ENCODE data around the gene SIAH3.

SIAH3 gene

DNA sequence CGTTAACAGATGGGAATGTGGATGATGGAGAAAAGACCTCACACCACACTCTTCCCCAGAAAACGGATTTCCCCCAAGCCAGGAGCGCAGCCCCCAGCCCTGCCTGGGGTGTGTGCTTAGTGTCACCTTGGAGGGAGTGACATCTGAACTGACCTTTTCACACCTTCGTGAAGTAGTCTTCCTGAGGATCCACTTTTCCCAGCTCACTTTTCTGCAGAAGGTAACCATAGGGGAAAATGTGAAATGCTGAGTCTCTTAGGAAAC lies 26.2 kb downstream of the SIAH3 start:
- H3K27ac ChIP-seq (ENCODE audit: low read depth, low read length) = no peak overlapping the region
- H3K79me2 ChIP-seq (ENCODE audit: control insufficient read depth, insufficient read depth, low read length, unreplicated experiment) = no peaks in the 10 kb centered on the region
- no peak overlapping the region for H2AFZ ChIP-seq (ENCODE audit: low read length, unreplicated experiment)
- no peaks in the 10 kb centered on the region for H3K4me1 ChIP-seq (ENCODE audit: control insufficient read depth, insufficient read depth, low read length, unreplicated experiment)
- peaks cover 22% of the 10 kb centered on the region; the same call in 1 of the 2 replicates for H3K27me3 ChIP-seq (ENCODE audit: insufficient read depth, low read length)
- H3K36me3 ChIP-seq (ENCODE audit: insufficient read depth, low read length) = no peaks in the 10 kb centered on the region
- no peak overlapping the region for H3K4me3 ChIP-seq (ENCODE audit: low read depth, low read length)

DNA sequence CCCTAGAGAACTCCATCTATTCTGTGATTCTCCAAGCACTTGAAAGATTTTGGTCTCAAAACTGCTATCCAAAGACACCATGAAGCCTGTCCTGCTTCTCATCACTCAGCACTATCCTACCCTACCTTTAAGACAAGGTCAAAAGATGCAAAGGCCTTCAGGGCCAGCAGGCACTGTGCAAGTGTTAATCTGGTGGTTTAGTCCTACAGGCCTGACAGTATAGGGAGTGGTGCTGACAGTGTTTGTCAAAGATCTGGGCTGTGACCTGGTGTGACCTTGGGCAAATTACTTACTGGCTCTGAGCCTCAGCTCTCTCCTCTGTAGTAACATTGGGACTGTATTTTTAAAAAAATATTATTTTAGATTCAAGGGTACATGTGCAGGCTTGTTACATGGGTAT lies 28.0 kb downstream of the SIAH3 start:
- Histone ChIP-seq H3K27ac (ENCODE audit: low read depth, low read length) (no peak overlapping the region), H3K27me3 (ENCODE audit: insufficient read depth, low read length) (peaks cover 10% of the 10 kb centered on the region; the same call in 1 of the 2 replicates), H3K36me3 (ENCODE audit: insufficient read depth, low read length) (no peaks in the 10 kb centered on the region), H3K79me2 (ENCODE audit: control insufficient read depth, insufficient read depth, low read length, unreplicated experiment) (no peaks in the 10 kb centered on the region), H2AFZ (ENCODE audit: low read length, unreplicated experiment) (no peak overlapping the region), H3K4me1 (ENCODE audit: control insufficient read depth, insufficient read depth, low read length, unreplicated experiment) (no peaks in the 10 kb centered on the region), H3K4me3 (ENCODE audit: low read depth, low read length) (no peak overlapping the region)

DNA sequence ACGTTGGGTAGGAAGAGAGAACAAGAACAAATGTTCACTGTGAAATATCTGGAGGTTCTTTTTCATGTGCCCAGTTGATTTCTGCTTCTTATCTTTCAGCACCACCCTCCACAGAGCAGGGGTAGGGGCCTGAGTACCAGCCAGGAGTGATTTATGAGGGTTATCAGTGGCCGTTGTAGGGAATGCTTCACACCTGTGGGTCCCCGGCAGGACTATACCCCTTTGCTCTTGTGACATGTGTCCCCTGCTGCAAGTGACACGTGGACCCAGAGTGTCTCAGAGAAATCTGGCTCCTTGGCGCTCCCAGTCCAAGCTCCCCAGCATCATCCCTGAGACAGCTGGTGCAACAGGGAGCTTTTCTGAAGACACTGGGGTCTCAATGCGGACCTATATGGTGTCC lies 29.7 kb downstream of the SIAH3 start:
- no peaks in the 10 kb centered on the region for H3K4me1 ChIP-seq (ENCODE audit: control insufficient read depth, insufficient read depth, low read length, unreplicated experiment)
- H3K27ac ChIP-seq (ENCODE audit: low read depth, low read length) = no peak overlapping the region
- H3K79me2 ChIP-seq (ENCODE audit: control insufficient read depth, insufficient read depth, low read length, unreplicated experiment) = no peaks in the 10 kb centered on the region
- no peak overlapping the region for H3K4me3 ChIP-seq (ENCODE audit: low read depth, low read length)
- no peak overlapping the region for H2AFZ ChIP-seq (ENCODE audit: low read length, unreplicated experiment)
- H3K36me3 ChIP-seq (ENCODE audit: insufficient read depth, low read length) = no peaks in the 10 kb centered on the region
- no peaks in the 10 kb centered on the region for H3K27me3 ChIP-seq (ENCODE audit: insufficient read depth, low read length)

DNA sequence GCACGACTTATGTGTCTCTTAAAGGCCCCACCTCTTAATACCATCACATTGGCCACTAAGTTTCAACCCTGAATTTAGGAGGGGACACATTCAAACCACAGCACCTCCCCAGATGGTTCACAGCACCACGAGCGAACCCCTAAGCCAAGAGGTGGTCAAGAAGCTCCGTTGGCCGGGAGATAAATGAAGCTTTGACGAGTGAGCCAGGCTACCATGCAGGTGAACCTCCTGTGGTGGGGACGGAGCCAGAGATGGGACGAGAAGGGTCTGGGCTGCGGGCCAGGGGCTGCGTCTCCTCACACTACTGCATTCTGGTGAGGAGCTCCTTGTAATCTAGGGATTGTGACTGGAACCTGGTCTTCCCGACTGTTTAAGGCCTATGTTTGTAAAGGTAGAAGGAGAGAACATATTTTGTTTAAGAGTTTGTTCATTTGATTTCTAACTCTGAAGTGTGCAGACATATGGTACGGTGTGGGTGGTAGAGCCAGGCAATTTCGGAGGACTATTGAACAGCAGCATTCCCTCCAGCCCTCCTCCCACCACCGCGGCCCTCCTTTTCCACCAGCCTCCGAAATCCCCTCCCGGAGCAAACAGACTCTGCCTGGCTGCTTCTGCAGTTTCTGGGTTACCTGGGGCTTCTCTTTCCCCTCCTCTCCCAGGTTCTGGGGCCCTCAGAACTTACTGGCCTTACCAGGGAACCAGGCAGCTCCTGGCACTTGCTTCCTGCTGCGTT lies 31.3 kb downstream of the SIAH3 start:
- H3K79me2 ChIP-seq (ENCODE audit: control insufficient read depth, insufficient read depth, low read length, unreplicated experiment) = no peaks in the 10 kb centered on the region
- no peaks in the 10 kb centered on the region for H3K36me3 ChIP-seq (ENCODE audit: insufficient read depth, low read length)
- H3K4me1 ChIP-seq (ENCODE audit: control insufficient read depth, insufficient read depth, low read length, unreplicated experiment) = no peaks in the 10 kb centered on the region
- no peaks in the 10 kb centered on the region for H3K27me3 ChIP-seq (ENCODE audit: insufficient read depth, low read length)
- H2AFZ ChIP-seq (ENCODE audit: low read length, unreplicated experiment) = no peak overlapping the region
- H3K4me3 ChIP-seq (ENCODE audit: low read depth, low read length) = no peak overlapping the region
- no peak overlapping the region for H3K27ac ChIP-seq (ENCODE audit: low read depth, low read length)

DNA sequence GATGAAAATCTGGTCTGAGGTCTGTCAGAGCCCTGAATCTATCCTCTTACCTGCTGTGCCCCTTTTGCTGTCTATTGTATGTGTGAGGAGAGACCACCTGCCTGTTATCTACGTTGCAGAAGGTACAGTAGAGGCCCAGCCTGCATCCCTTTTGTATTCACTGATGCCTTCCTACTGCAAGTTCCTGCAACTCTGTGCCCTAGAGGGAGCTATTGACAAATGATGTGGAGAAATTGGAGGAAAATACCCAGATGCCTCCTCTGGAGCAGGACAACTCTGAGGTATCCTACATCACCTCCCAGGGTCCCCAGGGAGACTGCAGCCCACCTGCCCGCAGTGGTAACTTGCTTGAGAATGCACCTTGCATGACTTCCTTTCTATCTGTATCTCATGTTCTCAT lies 33.7 kb downstream of the SIAH3 start:
- no peaks in the 10 kb centered on the region for H3K27me3 ChIP-seq (ENCODE audit: insufficient read depth, low read length)
- H3K36me3 ChIP-seq (ENCODE audit: insufficient read depth, low read length) = no peaks in the 10 kb centered on the region
- H3K4me1 ChIP-seq (ENCODE audit: control insufficient read depth, insufficient read depth, low read length, unreplicated experiment) = no peaks in the 10 kb centered on the region
- no peak overlapping the region for H3K27ac ChIP-seq (ENCODE audit: low read depth, low read length)
- no peaks in the 10 kb centered on the region for H3K79me2 ChIP-seq (ENCODE audit: control insufficient read depth, insufficient read depth, low read length, unreplicated experiment)
- H2AFZ ChIP-seq (ENCODE audit: low read length, unreplicated experiment) = no peak overlapping the region
- no peak overlapping the region for H3K4me3 ChIP-seq (ENCODE audit: low read depth, low read length)

DNA sequence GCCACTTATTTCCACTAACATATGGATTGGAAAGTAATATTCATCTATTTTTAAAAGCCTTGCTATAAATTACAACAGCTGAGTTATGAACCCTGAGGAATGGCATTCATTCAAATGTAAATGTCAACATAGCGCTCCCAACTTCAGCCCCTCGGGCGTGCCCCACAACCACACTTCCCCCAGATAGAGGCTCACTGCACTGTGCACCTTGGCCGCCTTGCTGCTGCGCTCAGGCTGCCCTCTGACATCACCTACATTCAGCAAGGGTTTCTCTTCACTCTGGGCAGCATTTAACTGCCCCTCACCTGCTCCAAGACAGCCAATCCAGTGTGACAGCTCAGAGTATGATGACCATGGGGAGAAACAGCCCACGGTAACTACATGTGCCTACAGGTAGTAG lies 35.1 kb downstream of the SIAH3 start:
- peaks cover 5% of the 10 kb centered on the region; the same call in 1 of the 2 replicates for H3K27me3 ChIP-seq (ENCODE audit: insufficient read depth, low read length)
- H3K27ac ChIP-seq (ENCODE audit: low read depth, low read length) = no peak overlapping the region
- no peaks in the 10 kb centered on the region for H3K36me3 ChIP-seq (ENCODE audit: insufficient read depth, low read length)
- no peaks in the 10 kb centered on the region for H3K79me2 ChIP-seq (ENCODE audit: control insufficient read depth, insufficient read depth, low read length, unreplicated experiment)
- no peak overlapping the region for H2AFZ ChIP-seq (ENCODE audit: low read length, unreplicated experiment)
- H3K4me1 ChIP-seq (ENCODE audit: control insufficient read depth, insufficient read depth, low read length, unreplicated experiment) = no peaks in the 10 kb centered on the region
- no peak overlapping the region for H3K4me3 ChIP-seq (ENCODE audit: low read depth, low read length)

DNA sequence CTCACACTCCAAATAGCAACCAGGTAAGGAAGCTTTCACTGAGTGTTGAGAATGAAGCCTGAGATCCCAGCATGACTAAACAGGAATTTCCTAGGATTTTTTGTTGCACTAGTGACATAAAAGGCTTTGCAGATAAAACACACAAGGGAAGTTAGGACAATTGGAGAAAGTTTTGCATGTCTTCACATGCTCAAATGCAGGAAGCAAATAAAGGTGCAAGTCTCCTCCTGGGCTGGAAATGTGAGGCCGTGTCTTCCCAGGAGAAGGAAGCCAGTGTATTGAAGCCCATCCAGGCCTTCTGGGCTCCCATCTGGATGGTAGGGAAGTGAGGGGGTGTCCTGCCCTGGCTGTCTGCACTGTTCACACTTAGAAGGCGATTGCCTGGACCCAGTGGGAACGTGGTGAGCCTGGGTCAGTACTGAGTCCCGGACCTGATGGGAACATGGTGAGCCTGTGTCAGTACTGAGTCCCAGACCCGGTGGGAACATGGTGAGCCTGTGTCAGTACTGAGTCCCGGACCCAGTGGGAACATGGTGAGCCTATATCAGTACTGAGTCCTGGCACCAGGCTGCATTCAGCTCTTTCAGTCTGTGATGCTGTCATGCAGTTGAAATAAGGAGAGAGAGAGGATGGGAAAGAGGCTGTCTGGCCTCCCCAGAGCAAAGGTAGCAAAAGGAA lies 38.7 kb downstream of the SIAH3 start:
- H3K79me2 ChIP-seq (ENCODE audit: control insufficient read depth, insufficient read depth, low read length, unreplicated experiment) = no peaks in the 10 kb centered on the region
- H3K36me3 ChIP-seq (ENCODE audit: insufficient read depth, low read length) = no peaks in the 10 kb centered on the region
- no peak overlapping the region for H3K4me3 ChIP-seq (ENCODE audit: low read depth, low read length)
- peaks cover 7% of the 10 kb centered on the region; the same call in 1 of the 2 replicates for H3K27me3 ChIP-seq (ENCODE audit: insufficient read depth, low read length)
- no peak overlapping the region for H2AFZ ChIP-seq (ENCODE audit: low read length, unreplicated experiment)
- no peaks in the 10 kb centered on the region for H3K4me1 ChIP-seq (ENCODE audit: control insufficient read depth, insufficient read depth, low read length, unreplicated experiment)
- no peak overlapping the region for H3K27ac ChIP-seq (ENCODE audit: low read depth, low read length)

DNA sequence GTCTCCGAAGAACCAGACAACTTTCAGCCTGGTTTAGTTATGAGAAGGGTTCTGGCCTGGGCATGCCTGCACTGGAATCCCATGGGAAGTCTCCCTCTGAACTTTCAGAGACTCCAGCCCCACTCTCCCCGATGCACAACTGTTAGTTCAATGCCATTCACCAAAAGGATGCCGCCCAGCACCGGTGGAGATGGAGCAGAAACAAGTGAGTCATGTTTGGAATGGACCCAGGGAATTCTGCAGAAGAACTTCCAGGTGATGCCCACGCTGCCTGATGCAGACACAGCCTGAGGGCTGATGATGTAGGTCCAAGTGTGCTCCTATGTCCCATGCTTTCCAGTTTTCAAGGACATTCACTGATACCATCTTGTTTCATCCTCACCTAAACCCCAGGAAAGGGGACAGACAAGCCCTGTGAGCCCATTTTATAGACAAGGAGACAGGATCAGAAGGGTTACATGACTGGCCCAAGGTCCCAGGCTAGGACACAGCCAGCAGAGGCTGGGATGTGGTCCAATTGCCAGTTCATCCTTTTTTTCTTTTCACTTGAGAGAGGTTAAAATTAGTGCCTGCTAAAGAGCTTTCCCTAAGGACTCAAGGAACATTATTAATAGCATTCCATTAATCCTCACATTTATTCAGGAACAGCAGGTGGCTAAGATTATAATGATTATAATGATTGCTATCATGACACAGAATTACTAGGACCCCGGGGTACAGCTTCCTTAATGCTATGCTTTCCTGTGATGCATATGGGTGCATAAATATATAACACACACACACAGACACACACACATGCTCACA lies 39.5 kb downstream of the SIAH3 start:
- Histone ChIP-seq H3K4me3 (ENCODE audit: low read depth, low read length) (no peak overlapping the region), H2AFZ (ENCODE audit: low read length, unreplicated experiment) (no peak overlapping the region), H3K27me3 (ENCODE audit: insufficient read depth, low read length) (peaks cover 7% of the 10 kb centered on the region; the same call in 1 of the 2 replicates)

DNA sequence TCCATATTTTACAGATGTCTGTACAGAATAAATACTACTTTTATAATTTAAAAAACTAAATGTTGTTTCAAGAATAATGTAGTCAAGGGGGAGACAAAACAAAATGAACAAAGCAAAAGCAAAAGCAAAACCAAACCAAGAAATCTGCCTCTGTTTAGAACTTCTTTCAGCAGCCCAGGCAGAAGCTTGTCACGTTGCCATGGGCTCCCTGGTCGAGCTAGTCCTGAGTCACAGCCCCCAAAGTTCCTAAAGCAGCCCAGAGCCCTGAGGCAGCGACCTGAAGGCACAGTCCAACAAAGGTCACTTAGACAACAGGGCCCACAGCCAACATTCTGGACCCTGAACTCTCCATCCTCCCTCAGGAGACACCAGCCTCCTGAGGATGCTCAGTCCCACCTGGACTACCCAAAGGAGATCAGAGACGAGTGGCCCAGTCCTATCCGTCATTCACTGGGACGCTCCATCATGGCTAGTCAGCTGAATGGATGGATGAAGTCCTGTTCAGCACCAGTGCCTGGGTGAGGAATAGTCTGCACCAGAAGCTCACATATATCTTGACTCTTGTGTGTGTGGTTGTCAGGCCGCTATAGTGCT lies 41.7 kb downstream of the SIAH3 start:
- Histone ChIP-seq H2AFZ (ENCODE audit: low read length, unreplicated experiment) (peak overlapping the region; percentile 33), H3K4me1 (ENCODE audit: control insufficient read depth, insufficient read depth, low read length, unreplicated experiment) (no peaks in the 10 kb centered on the region), H3K27ac (ENCODE audit: low read depth, low read length) (no peak overlapping the region), H3K4me3 (ENCODE audit: low read depth, low read length) (no peak overlapping the region), H3K36me3 (ENCODE audit: insufficient read depth, low read length) (no peaks in the 10 kb centered on the region), H3K79me2 (ENCODE audit: control insufficient read depth, insufficient read depth, low read length, unreplicated experiment) (no peaks in the 10 kb centered on the region), H3K27me3 (ENCODE audit: insufficient read depth, low read length) (peaks cover 16% of the 10 kb centered on the region; the same call in 1 of the 2 replicates)

More for the DNA sequence above, 39.5 kb downstream of the SIAH3 start:
- Histone ChIP-seq H3K4me1 (ENCODE audit: control insufficient read depth, insufficient read depth, low read length, unreplicated experiment) (no peaks in the 10 kb centered on the region), H3K36me3 (ENCODE audit: insufficient read depth, low read length) (no peaks in the 10 kb centered on the region), H3K79me2 (ENCODE audit: control insufficient read depth, insufficient read depth, low read length, unreplicated experiment) (no peaks in the 10 kb centered on the region), H3K27ac (ENCODE audit: low read depth, low read length) (no peak overlapping the region)

DNA sequence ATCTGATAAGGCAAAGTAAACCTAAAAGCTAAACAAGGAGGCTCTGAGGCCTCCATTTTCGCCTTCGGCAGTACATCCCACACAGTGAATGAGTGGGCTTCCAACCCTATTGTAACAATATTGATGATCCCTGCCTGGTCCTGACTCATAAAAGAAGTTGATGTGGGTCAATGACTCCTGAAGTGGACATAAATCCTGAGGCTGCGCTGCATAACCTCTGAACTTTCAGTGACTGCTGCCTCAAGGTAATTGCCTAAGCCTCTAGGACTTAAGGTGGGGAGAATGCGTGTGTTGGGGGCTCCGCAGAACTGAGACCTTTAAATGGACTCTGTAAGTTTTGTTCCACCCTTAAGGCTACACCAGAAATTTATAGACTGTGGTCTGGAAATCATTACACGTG lies 42.6 kb downstream of the SIAH3 start:
- Histone ChIP-seq H3K4me1 (ENCODE audit: control insufficient read depth, insufficient read depth, low read length, unreplicated experiment) (no peaks in the 10 kb centered on the region), H3K4me3 (ENCODE audit: low read depth, low read length) (no peak overlapping the region)

More for the DNA sequence above, 42.6 kb downstream of the SIAH3 start:
- no peaks in the 10 kb centered on the region for H3K36me3 ChIP-seq (ENCODE audit: insufficient read depth, low read length)
- H3K27me3 ChIP-seq (ENCODE audit: insufficient read depth, low read length) = peaks cover 23% of the 10 kb centered on the region; the same call in 1 of the 2 replicates
- no peak overlapping the region for H3K27ac ChIP-seq (ENCODE audit: low read depth, low read length)
- H3K79me2 ChIP-seq (ENCODE audit: control insufficient read depth, insufficient read depth, low read length, unreplicated experiment) = no peaks in the 10 kb centered on the region
- H2AFZ ChIP-seq (ENCODE audit: low read length, unreplicated experiment) = no peak overlapping the region

Data from ACC112 (cell line).